Colon (tissue), 2 donors: ENCODE measurements around the gene ARHGAP44.

Experiments used
- FAIRE-seq: peaks from 2 replicates; lab custom pipeline; 2012; peaks lifted over from hg19 to GRCh38; lab: Jason Lieb, UNC
- donor health status: control.
- donor health status: control.

ARHGAP44 gene

GRCh38 chr17:12995106-12995895 is 206.0 kb downstream of the ARHGAP44 start:
- FAIRE-seq: no peak

- FAIRE-seq: no peak
Measured at GRCh38 chr17:12995896-12996295, 206.6 kb downstream of the ARHGAP44 start.

DNA sequence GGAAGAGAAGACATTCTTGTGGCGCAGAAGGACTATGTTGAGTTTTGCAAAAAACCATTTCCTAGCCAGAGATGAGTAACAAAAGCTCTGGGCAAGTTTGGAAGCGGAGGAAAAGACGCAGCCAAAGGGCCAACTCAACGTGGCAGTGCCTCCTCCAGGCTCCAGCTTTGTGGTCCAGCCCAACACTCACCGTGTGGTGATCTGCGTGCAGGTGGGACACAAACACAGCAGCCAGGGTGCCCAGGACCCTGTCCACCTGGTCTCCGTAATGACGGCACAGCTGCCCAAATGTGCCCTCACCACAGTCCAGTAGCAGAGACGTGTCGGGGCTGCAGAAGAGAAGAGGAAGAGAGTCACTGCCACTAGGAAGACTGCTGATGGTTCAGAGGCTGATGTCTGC is 207.1 kb downstream of the ARHGAP44 start:
- FAIRE-seq: no peak

- FAIRE-seq: no peak
Measured at GRCh38 chr17:12996941-12997340, 207.6 kb downstream of the ARHGAP44 start.

GRCh38 chr17:12998461-12998860 is 209.2 kb downstream of the ARHGAP44 start:
- FAIRE-seq: no peak

GRCh38 chr17:12998874-12999273 is 209.6 kb downstream of the ARHGAP44 start:
- no peak for FAIRE-seq

DNA sequence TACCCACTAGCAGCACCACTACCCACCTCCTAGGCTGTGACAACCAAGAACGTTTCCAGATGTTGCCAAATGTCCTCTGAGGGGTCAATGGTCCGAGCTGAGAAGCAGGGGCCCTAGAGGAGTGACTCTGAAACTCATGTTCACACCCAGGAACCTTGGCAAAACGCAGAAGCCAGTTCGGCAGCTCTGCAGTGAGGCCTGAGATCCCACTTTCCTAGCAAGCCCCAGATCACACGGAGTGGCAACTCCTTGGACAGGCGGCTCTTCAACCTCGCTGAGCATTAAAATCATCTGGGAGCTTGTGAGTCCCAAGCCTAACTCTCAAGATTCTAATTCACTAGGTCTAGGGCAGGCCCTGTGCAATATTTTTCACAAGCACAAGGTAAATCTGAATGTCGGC is 211.3 kb downstream of the ARHGAP44 start:
- no peak for FAIRE-seq

DNA sequence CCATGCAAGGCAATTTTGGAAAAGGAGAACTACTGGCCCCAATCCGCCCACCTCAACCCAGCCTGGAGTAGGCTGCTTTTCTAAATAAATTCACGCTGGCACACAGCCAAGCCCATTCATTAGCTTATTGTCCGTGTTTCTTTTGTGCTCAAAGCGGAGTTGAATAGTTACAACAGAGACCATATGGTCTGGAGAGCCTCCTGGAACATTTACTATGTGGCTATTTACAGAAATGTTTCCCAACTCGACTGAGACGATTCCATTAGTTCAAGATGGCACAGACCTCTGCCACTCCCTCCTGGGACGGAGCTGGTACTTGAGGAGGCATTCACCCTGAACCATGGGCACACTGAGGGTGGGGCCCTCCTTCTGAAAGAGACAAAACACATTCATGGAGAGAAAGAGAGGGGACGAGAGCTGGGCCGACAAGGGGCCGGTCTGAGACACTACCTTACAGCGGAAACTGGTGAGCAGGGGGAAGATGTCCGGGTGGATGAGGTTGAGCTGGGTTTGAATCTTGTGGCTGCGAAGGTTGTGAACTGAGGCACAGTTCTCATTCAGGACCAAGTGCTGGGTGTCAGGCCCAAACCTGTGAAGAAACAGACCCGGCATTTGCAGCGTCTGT is 212.8 kb downstream of the ARHGAP44 start:
- no peak for FAIRE-seq

GRCh38 chr17:13002761-13003453 is 213.6 kb downstream of the ARHGAP44 start:
- no peak for FAIRE-seq

DNA sequence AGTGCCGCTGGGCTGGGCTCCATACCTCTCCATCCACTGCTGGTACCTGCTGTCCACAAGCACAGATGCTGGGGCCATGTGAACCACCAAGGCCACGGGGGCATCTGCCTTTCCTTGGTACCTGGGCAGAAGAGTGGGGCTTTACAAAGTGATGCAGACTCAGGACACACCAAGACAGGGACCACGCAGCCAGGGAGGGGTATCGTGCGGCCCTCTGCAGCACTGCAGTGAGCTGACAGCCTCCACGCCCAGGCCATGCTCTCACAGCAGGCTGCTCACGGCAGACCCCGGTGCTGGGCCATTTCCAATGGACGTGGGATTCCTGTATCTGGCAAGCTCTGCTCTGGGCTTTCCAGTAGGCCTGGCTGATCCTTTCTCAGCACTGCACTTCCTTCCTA is 214.2 kb downstream of the ARHGAP44 start:
- no peak for FAIRE-seq

GRCh38 chr17:13003927-13004326 is 214.6 kb downstream of the ARHGAP44 start:
- no peak for FAIRE-seq

DNA sequence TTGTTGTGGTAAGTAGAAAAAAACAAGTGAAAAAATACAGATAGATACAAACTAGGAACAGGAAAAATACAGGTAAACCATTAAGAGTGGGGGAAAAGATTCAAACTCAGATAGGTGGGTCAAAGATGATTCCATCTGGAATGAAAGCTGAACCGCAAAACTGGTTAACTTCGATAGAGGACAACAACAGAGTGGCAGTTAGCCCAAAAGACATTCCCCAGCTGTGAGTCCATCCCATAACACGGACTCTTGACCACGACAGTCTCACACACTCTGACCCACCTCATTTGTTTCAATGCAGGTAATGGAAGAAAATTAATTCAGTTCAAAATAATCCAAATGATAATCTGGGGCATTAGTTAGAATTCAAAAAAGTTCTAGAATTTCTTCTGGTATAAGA is 215.0 kb downstream of the ARHGAP44 start:
- no peak for FAIRE-seq

- FAIRE-seq: no peak
Measured at GRCh38 chr17:13005530-13005929, 216.2 kb downstream of the ARHGAP44 start.

GRCh38 chr17:13008461-13008860 is 219.2 kb downstream of the ARHGAP44 start:
- FAIRE-seq: no peak

DNA sequence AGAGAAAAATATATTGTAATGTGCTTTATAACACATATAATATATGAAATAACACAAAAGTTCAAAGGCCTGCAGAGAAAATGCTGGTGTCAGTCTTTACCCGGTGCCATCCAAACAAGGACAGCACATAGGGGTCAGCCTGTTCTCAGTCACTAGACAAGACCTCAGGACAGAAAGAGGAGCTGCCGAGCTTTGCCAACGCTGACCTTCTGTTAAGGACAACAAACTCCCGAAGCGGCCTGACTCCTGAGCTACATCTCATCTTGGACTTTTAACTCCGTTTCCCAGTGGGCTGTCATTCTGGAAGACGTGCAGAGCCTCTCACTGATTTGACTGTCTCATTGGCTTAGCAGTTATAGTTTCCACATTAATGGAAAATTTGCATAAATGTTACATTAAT is 221.7 kb downstream of the ARHGAP44 start:
- no peak for FAIRE-seq

- no peak for FAIRE-seq
Measured at GRCh38 chr17:13014801-13015200, 225.5 kb downstream of the ARHGAP44 start.

DNA sequence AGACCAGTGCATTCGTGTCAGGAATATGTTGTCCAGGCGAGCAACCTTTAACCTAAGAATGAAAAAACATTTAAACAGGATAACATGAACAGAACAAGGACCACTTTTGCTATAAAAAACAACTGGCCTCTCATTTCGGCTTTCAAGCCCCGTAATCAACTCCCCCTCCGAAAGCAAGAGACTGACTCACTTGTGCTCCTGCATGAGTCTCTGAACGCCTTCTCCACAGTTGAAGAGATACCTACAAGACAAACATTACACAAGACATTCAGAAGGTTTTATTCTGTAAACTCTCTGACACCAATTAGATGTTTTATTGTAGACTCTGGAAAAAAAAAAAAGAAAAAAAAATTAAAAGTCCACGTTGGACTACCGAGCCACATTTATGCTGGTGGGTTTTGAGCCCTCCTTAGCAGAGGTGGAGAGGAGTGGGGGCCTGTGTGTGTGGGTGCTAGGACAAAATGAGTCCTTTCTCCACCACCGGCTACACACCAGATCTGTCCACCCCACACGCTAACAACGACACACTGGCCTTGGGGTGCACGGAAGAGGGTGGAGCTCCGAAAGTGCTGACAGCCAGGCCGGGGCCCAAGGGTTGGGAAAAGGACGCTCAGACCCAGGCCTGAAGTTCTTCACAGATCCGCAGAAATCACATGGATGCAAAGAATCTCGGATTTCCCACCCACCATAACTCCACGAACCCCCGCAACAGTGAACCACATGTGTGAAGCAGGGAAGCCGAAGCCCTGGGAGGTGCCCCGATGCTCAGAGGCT is 227.8 kb downstream of the ARHGAP44 start:
- FAIRE-seq: no peak

DNA sequence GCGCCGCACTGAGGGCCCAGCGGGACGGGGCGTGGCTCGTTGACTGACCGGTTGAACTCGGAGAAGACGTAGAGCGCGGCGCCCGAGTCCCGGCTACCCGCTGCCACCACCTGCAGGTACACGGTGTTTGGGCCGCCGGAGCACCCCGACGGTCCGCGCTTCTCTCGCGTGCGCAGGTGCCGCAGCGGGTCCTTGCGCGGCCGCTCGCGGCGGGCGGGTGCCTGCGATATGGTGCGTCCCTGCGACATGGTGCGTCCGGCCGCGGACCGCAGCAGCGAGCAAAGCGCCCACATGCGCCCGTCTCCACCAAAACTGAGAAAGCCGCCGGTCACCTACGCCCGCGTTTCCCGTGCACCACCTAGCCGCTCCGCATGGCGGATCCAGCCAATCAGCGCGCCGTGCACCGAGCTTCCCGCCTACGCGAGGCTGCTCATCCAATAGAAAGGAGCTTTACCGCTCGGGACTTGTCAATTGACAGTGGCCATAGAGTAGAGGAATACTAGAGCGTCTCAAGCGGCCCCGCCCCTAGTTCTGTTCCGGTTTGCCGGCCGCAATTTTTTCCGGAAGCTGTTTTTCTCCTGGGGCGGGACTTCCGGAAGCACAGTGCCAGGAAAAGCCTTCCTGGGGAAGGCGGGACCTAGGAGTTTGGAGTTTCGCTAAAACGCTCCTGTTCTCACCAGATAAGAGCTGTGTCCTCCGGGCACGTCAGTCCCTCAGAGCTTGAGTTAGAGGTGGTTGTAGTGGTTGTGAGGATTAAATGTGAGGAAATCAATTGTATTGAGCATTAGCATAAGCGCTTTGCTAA is 228.6 kb downstream of the ARHGAP44 start, which contains the start of gene ELAC2:
ELAC2 (minus strand) TSS at position 373 of the 805 bp plus-strand sequence; CDS start at position 293, 80 bp downstream.
- peak; percentile 94 for FAIRE-seq

DNA sequence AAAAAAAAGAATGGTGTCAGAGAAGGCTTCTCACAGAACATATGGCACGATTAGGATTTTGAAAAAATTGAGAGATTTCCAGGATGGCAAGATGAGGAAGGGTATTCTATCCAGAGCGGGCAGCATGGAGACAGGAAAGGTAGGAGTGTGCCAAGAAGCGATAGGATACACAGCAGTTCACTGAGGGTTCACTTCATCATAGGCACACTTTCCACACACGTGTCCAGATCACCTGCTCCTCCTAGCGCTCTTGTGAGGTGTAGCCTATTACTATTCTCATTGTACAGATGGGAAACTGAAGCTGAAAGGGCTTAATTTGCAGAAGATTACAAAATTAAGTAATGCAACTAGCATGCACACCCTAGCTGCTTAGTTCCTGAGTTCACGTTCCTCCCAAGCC is 234.7 kb downstream of the ARHGAP44 start:
- no peak for FAIRE-seq

GRCh38 chr17:13024526-13025257 is 235.4 kb downstream of the ARHGAP44 start:
- FAIRE-seq: no peak

DNA sequence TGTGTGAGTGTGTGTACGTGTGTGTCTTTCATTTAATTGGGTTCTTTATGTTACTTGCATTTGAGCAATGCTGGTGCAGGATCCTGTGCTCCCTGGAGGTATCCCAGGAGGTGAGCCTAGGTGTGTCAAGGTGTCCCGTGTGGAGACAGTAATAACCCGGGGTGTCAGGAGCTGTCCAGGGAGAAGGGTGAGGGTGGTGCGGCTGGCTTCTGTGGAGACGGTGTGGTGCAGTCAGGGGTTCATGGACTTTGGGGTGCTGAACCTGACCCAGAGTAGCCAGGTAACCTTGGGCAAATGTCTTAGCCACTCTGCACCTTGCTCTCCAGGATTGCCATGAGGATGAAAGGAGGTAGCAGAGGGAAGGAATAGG is 235.9 kb downstream of the ARHGAP44 start:
- FAIRE-seq: no peak
